A172 (cell line): ENCODE data around the gene GMPR. TPM values are rescaled to one million over a fixed set of nuclear protein-coding genes. Genes with fewer than 3 reads are reported as not detected.

Experiments
- DNase-seq: peaks from one replicate; pipeline ENCODE4 v3.0.0-alpha.2; 2015; ENCODE audit warnings: low spot score
- total RNA-seq: library from RNA; depleted of rRNA; stranded (reverse); fragments of >200 nt; shearing (Covaris generic); gene quantifications from 2 replicates; pipeline ENCODE4 v1.2.3, GENCODE V29; 2014; rRNA removed

GMPR gene
- total RNA-seq, 1 experiment from 2014 or later: 6.6 TPM

GRCh38 chr6:16326971-16327776, 88.8 kb downstream of the GMPR start:
- no peak for DNase-seq

DNA sequence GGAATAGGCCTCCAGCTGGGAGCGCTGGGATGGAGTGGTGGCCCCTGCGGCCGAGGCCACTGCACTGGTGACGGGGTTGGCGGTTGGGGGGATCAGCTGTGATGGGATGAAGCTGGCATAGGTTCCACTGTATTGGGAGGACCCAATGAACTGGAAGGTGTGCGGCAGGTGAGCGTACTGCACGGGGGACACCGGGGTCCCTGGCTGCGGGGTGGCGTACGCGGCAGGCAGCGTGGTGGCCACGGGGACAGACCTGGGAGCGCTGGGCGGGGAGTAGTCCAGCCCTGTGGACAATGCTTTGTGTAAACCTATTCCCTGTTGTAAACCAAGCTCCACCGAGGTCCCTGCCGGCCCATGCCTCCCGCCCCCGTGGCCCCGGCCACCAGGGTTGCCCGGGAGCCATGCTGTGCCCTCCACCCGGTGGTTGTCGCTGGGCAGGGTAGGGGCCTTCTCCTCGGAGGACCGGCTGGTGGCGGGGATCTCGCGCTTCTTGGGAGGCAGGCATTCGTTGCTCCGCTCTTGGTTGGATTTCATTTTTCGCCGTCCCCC, 89.5 kb downstream of the GMPR start:
- DNase-seq: no peak

DNA sequence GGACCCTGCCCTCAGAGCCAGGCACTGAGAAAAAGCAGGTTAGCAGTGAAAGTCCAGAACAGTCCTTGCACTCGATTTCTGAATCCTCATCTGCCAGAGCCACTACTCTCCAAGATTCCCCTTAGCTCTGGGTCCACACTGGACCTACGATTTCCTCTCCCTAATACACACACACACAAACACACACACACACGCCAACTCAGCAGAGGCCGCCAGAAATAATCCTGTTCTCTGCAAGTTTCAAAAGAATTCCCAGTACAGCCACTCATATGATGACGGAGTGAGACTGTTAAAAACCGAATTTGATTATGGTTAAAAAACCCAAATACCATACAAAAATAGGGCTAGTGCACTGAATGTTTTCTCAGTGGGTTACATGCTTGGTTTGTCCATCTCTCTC, 90.8 kb downstream of the GMPR start:
- DNase-seq: no peak

- peak; percentile 76 for DNase-seq
Measured at GRCh38 chr6:16331384-16332174, 93.2 kb downstream of the GMPR start.

- peak; percentile 77 for DNase-seq
Measured at GRCh38 chr6:16332175-16332542, 93.8 kb downstream of the GMPR start.

- peak; percentile 52 for DNase-seq
Measured at GRCh38 chr6:16333580-16333979, 95.2 kb downstream of the GMPR start.

- DNase-seq: peak; percentile 76
Measured at GRCh38 chr6:16334671-16335070, 96.3 kb downstream of the GMPR start.

- DNase-seq: no peak
Measured at GRCh38 chr6:16335176-16335575, 96.8 kb downstream of the GMPR start.

GRCh38 chr6:16336056-16336818, 97.8 kb downstream of the GMPR start:
- DNase-seq: no peak

GRCh38 chr6:16336911-16337294, 98.5 kb downstream of the GMPR start:
- DNase-seq: no peak

- peak; percentile 79 for DNase-seq
Measured at GRCh38 chr6:16337295-16337975, 99.0 kb downstream of the GMPR start.

DNA sequence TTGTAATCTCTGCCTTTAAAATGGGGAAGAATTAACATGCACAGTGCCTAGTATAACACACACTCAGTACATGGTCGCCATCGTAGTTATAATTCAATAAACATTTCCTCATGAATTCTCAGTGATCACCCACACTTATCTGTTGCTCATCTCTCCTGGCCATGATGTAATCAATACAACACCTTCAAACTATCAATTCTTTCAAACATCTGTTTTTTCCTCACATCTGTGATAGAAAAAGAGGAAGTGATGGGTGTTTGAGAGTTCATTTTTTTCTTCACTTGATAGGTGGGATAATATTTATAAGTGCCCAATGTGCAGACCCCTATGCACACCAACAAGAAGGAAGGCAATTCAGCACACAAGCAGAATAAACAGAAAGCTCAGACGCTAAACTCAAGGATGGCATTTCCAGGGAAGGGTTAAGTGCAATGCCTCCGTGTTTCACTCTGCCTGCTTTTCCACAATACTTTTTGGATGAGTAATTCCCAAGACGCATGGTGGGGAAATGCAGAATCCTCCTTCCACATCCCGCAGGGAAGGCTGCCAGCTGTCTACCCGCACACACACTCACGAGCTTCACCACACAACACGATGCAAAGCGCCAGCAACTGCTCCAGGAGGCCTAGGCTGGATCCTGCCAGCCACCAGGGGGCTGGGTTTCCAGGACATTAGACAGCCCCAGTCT, 100.3 kb downstream of the GMPR start:
- peak; percentile 95 for DNase-seq

GRCh38 chr6:16339265-16339587, 100.8 kb downstream of the GMPR start:
- DNase-seq: no peak

- no peak for DNase-seq
Measured at GRCh38 chr6:16343593-16343992, 105.2 kb downstream of the GMPR start.

DNA sequence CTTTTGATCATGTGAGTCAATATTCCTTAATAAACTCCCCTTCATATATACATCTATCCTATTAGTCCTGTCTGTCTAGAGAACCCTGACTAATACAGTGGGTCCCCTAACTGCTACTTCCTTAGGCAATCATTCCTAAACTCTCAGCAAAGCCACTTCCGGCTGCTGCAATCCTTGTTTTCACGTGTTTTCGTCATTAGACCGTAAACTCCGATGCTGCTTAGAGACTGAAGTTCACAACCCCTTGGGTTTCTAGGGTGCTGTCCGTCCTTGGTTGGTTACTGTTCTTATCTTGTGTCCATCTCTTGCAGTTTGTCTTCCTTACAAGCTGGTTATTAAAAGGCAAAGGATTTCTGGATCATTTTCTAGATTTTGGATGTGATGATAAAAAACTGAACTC, 106.4 kb downstream of the GMPR start:
- peak; percentile 91 for DNase-seq

Other genes starting within 250 kb of the GMPR start
- 2.4 and 4.7 TPM in 2 replicates for gene MYLIP, start 109.5 kb upstream of the GMPR start, total RNA-seq